Mucosa of descending colon (tissue), 3 donors: Measurements from ENCODE around the gene MYOG. TPM values are rescaled to one million over a fixed set of nuclear protein-coding genes. Genes with fewer than 3 reads are reported as not detected.

Experiments used
- ATAC-seq: fragments of 200-7000 bp; cut with Tn5 transposase; one replicate; pipeline ENCODE4 v1.9.1; 2020; ENCODE audit warnings: mild to moderate bottlenecking, moderate library complexity
- DNase-seq, 3 donors: peaks; one replicate each; pipeline ENCODE4 v3.0.0-alpha.2; 2020
- H3K36me3 ChIP-seq: fragments of 200-600 bp; one replicate; pipeline ENCODE4 v1.8.0; 2021; ENCODE audit warnings: low read depth, mild to moderate bottlenecking
- H3K4me1 ChIP-seq: fragments of 200-600 bp; one replicate; pipeline ENCODE4 v1.8.0; 2021; ENCODE audit warnings: low read depth, mild to moderate bottlenecking
- H3K4me3 ChIP-seq: fragments of 200-600 bp; one replicate; pipeline ENCODE4 v1.8.0; 2021; ENCODE audit warnings: mild to moderate bottlenecking
- H3K9me3 ChIP-seq: fragments of 200-600 bp; one replicate; pipeline ENCODE4 v1.8.0; 2021; ENCODE audit warnings: mild to moderate bottlenecking
- intact Hi-C, 2 donors: fragments of 100-400 bp; cut with DNase I in 1 of 2; cut with micrococcal nuclease in 1 of 2; formaldehyde crosslinking; loops; one replicate each; pipeline versions ENCODE4 v1.11.0 to v1.11.1; 2022; cut with DNase I, micrococcal nuclease
- total RNA-seq, 3 donors: library from RNA; stranded (reverse); fragmentation: NEBNext Ultra II Directional in 2 of 3; extraction: Animal tissue kit (Norgen Biotek cat#: 25700) in 2 of 3; gene quantifications; one replicate each; pipeline versions ENCODE4 v1.2.1 to v1.2.4, GENCODE V29; 2021 to 2023
- TF ChIP-seq, protein P1 (sequence below): fragments of 200-600 bp; IDR thresholded peaks from one replicate; pipeline ENCODE4 v1.8.0; 2022; ENCODE audit warnings: antibody characterized with exemption, mild to moderate bottlenecking
- donor health status: DM: no; HTN: no; CAD: no; lungs with moderate emphysema.
- donor health status: DM: no; HTN: no; CAD: no.
- donor health status: DM: no; HTN: yes; CAD: no.

The MYOG gene
- total RNA-seq, 3 donors from 2014 or later, result not detected

DNA sequence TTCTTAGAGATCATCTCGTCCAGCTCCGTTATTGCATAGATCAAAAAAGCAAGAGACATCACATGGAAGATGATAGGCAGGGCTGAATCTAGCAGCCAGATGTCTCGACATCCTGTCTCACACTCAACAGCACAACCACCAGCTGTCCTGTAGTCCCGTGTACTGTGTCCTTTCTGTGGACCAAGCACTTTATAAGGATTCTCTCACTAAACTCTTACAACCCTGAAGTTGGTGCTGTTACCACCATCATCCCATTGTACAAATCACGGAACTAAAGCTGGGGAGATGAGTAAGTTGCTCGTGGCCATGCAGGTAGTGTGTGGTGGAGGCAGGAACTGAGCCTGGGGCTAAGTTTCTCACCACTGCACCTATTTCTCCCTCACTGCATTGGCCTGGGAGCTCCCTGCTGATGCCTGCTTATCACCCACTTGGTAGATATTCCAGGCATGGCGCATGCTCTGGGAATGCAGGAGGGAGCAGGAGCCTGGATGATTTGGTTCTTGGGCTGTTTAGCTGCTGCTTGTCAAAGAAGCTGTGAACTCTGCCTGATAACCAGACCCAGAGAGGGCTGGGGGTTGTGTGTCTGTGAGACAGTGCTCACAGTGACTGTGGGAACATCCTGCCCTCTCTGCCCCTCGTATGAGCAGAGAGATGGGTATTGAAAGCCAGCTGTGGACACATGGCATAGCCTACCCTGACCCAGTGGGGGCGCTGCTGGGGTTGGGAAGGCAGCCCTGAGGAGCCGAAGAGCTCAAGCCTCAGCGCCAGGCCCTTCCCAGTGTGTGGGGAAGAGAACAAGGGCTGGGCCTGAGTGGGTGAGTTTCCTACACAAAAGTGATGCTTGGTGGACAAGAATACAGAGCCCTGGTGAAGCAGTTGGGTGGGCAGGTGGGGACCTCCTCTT lies 46.0 kb downstream of the MYOG start:
- Histone ChIP-seq H3K9me3 (no peaks in the 10 kb centered on the region), H3K4me3 (no peak overlapping the region), H3K4me1 (no peaks in the 10 kb centered on the region), H3K36me3 (no peaks in the 10 kb centered on the region)
- ATAC-seq, result no peak
- TF ChIP-seq, protein P1, sequence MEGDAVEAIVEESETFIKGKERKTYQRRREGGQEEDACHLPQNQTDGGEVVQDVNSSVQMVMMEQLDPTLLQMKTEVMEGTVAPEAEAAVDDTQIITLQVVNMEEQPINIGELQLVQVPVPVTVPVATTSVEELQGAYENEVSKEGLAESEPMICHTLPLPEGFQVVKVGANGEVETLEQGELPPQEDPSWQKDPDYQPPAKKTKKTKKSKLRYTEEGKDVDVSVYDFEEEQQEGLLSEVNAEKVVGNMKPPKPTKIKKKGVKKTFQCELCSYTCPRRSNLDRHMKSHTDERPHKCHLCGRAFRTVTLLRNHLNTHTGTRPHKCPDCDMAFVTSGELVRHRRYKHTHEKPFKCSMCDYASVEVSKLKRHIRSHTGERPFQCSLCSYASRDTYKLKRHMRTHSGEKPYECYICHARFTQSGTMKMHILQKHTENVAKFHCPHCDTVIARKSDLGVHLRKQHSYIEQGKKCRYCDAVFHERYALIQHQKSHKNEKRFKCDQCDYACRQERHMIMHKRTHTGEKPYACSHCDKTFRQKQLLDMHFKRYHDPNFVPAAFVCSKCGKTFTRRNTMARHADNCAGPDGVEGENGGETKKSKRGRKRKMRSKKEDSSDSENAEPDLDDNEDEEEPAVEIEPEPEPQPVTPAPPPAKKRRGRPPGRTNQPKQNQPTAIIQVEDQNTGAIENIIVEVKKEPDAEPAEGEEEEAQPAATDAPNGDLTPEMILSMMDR, result no peak
- intact Hi-C loops, result loop anchor here (2.0 to 5.0 kb wide), 3 partner anchors 132 to 177 kb away; no protein-coding TSS in a partner anchor
- no peak for DNase-seq

DNA sequence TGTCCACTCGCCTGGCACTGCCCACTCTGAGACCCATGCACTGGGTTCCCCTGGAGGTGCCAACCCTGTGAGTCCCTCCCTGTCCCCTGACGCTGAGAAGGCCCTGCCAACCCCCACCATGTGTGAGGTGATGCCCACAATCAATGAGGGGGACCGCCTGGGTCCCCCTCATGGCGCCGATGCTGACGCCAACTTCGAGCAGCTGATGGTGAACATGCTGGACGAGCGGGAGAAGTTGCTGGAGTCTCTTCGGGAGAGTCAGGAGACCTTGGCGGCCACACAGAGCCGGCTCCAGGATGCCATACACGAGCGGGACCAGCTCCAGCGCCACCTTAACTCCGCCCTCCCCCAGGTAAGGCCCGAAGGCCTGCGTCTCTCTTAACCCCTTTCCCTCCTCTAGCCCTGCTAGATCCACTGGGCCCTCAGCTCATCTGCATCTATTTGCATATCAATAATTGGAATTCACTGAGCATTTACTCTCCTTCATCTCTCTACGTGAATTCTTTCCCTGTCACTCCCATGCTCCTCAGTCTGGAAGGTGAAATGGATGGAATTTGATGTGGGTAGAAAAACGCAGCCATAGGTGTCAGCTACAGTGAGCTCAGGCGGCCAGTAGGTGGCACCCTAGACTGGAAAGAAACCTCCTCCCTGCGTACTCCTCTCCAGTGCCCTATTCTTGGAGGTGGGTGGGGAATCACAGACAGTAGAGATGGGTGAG lies 46.8 kb downstream of the MYOG start:
- ATAC-seq (peak; percentile 88), DNase-seq (peak; percentile 63 to 88 (median 76))
- intact Hi-C loops, result loop anchor here in 1 of 2 donors (2.0 kb wide), 1 partner anchor 134 kb away; no protein-coding TSS in a partner anchor
- H3K4me1 ChIP-seq, result no peaks in the 10 kb centered on the region
- H3K4me3 ChIP-seq, result no peak overlapping the region
- H3K9me3 ChIP-seq, result no peaks in the 10 kb centered on the region
- no peaks in the 10 kb centered on the region for H3K36me3 ChIP-seq
- TF ChIP-seq, protein P1, result peak; percentile 76

GRCh38 chr1:203038217-203038741 lies 47.5 kb downstream of the MYOG start:
- Histone ChIP-seq H3K4me3 (no peak overlapping the region), H3K9me3 (no peaks in the 10 kb centered on the region), H3K36me3 (no peaks in the 10 kb centered on the region), H3K4me1 (no peaks in the 10 kb centered on the region)
- TF ChIP-seq, protein P1, result no peak
- no peak for DNase-seq
- no peak for ATAC-seq
- intact Hi-C loops, result loop anchor here in 1 of 2 donors (2.0 kb wide), 1 partner anchor 135 kb away; no protein-coding TSS in a partner anchor

DNA sequence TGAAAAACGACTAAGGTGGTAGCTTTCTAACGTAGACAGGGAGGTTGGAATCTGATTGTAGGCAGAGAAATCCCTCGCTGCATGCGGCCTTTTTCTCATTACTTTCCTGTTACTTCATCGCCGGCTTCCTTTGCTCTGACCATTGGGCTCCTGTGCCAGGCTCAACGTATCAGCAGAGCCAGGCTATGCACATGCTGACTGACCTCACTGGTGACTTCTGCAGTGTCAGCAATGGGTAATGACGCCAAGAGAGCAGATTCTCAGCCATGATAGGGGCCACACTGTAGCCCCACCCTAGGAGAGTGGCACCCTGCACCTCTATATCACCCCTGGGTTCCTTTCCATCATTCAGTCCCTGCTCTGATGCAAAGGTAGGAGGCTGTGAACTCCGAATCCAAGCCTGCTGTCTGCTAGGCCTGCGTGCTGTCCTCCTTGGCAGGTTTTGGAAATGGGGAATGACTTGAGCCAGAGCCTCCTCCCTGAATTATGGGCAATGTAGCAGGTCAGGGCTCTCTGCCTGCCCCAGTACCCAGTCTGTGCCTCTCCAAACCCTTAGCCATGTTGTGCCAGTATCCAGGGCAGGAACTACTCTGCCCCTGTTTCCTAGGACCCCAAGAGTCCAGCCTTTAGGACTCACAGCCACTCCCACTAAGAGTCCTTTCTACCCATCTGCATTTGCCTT lies 48.2 kb downstream of the MYOG start:
- DNase-seq (no peak), ATAC-seq (no peak)
- intact Hi-C loops, result loop anchor here in 1 of 2 donors (2.0 kb wide), 1 partner anchor 135 kb away; no protein-coding TSS in a partner anchor
- TF ChIP-seq, protein P1, result no peak
- Histone ChIP-seq H3K9me3 (no peaks in the 10 kb centered on the region), H3K4me3 (no peak overlapping the region), H3K4me1 (no peaks in the 10 kb centered on the region), H3K36me3 (no peaks in the 10 kb centered on the region)

GRCh38 chr1:203036537-203036936 lies 49.3 kb downstream of the MYOG start:
- DNase-seq, result no peak
- no peaks in the 10 kb centered on the region for H3K36me3 ChIP-seq
- H3K9me3 ChIP-seq, result no peaks in the 10 kb centered on the region
- ATAC-seq, result no peak
- no peak overlapping the region for H3K4me3 ChIP-seq
- H3K4me1 ChIP-seq, result no peaks in the 10 kb centered on the region
- TF ChIP-seq, protein P1, result no peak
- intact Hi-C loops, result no loop called here
